ENCODE data around the gene GPR84.
A peak's percentile ranks its signal among the peaks of the same experiment; 100 is the strongest.
"Not testable (repeated sequence)": the region's sequence is repeated elsewhere in the genome, so short reads cannot be mapped to it uniquely, and the experiment has no call there.

Gene GPR84

GRCh38 chr12:54360717-54361456 is 3.4 kb downstream of the GPR84 start:
- H3K4me3 ChIP-seq (ENCODE audit: extremely low read depth, insufficient read depth, low read length, poor library complexity, severe bottlenecking) = no peak overlapping the region
- H3K9me3 ChIP-seq (ENCODE audit: control insufficient read depth, low read length) = no peaks in the 10 kb centered on the region
- WGBS, 2 experiments (ENCODE audit: insufficient coverage in 2 of 2) = 46 to 61% methylated on average over 2 to 9 of the region's 16 CpGs
- H3K4me1 ChIP-seq (ENCODE audit: control insufficient read depth, insufficient read depth, low read length, poor library complexity, severe bottlenecking) = peaks cover 37% of the 10 kb centered on the region
- peak overlapping the region; percentile 92 for H3K27ac ChIP-seq (ENCODE audit: low read depth, low read length, severe bottlenecking)
- H3K36me3 ChIP-seq (ENCODE audit: control insufficient read depth, insufficient read depth, low read length) = no peaks in the 10 kb centered on the region

DNA sequence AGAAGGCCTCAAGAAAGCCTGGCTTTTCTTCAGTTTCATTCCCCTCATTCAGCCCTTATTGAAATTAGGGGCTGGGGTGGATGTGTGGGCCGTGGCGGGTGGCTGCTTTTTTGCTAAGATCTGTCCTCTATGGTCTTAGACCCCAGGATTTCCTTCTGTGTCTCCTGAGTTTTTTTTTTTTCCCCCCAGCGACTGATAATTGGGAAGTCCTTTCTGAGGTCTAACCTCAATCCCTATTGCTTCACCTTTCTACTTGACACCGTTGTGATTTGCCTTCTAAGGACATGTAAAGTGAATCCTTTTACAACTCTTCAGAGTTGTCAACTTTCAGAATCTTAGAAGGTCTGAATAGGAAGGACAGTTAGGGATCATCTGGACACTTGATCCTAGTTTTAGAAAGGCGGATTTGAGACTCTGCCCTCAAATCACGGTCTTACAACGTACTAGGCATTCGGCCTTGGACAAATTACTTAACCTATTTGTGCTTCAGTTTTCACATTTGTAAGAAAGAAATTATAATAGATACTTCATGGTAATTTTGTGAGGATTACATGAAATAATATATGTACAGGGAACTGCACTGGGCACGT is 4.4 kb downstream of the GPR84 start:
- Histone ChIP-seq H3K27ac (ENCODE audit: low read depth, low read length, severe bottlenecking) (peak overlapping the region; percentile 92), H3K4me3 (ENCODE audit: extremely low read depth, insufficient read depth, low read length, poor library complexity, severe bottlenecking) (peak overlapping the region; percentile 50), H3K9me3 (ENCODE audit: control insufficient read depth, low read length) (no peaks in the 10 kb centered on the region), H3K4me1 (ENCODE audit: control insufficient read depth, insufficient read depth, low read length, poor library complexity, severe bottlenecking) (peaks cover 46% of the 10 kb centered on the region), H3K36me3 (ENCODE audit: control insufficient read depth, insufficient read depth, low read length) (no peaks in the 10 kb centered on the region)
- WGBS, 2 experiments (ENCODE audit: insufficient coverage in 2 of 2) = 66 to 95% methylated on average over 3 to 4 of the region's 9 CpGs

DNA sequence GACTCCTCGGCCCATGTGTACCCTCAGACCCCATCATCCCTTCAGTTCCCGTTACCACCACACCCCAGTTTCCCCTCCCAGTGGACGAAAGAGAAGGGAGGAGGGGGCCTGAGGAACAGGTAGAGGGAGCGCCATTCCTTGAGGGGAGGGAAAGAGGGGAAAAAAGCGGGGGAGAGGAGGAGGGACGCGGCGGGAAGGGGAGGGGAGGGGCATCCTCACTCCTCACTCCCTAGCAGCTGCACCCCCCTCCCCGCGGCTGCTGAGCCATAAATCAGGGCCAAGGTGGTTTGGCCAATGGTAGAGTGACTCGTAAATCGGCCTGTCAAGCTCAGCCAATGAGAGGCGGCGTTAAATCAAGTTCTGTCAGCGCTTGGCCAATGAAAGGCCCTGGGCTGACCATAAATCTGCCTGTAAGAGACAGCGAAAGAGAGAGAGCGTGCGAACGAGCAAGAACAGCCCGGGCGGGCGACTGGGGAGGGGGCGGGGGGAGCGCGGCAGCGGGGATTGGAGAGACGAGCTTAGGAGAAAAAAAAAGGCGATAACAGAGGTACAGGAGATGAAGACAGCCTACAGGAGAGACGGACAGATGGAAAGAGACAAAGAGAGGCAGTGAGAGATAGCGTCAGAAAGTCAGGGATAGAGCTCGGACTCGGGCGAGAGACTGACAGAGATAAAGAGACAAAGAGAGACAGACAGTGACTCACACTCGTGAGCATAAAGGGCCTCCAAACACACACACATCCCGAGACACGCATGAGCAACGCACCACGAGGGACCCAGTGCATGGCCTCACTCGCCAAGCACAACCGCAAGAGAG is 5.1 kb downstream of the GPR84 start:
- Histone ChIP-seq H3K4me3 (ENCODE audit: extremely low read depth, insufficient read depth, low read length, poor library complexity, severe bottlenecking) (peak overlapping the region; percentile 50), H3K4me1 (ENCODE audit: control insufficient read depth, insufficient read depth, low read length, poor library complexity, severe bottlenecking) (peaks cover 50% of the 10 kb centered on the region), H3K9me3 (ENCODE audit: control insufficient read depth, low read length) (no peaks in the 10 kb centered on the region), H3K36me3 (ENCODE audit: control insufficient read depth, insufficient read depth, low read length) (no peaks in the 10 kb centered on the region), H3K27ac (ENCODE audit: low read depth, low read length, severe bottlenecking) (peak overlapping the region; percentile 92)
- 0 to 1% methylated on average over 22 to 28 of the region's 40 CpGs for WGBS, 2 experiments (ENCODE audit: insufficient coverage in 2 of 2)

- H3K4me1 ChIP-seq (ENCODE audit: control insufficient read depth, insufficient read depth, low read length, poor library complexity, severe bottlenecking) = peaks cover 57% of the 10 kb centered on the region
- H3K4me3 ChIP-seq (ENCODE audit: extremely low read depth, insufficient read depth, low read length, poor library complexity, severe bottlenecking) = peak overlapping the region; percentile 50
- WGBS, 2 experiments (ENCODE audit: insufficient coverage in 2 of 2) = 1 to 7% methylated on average over 10 of the region's 15 CpGs
- H3K9me3 ChIP-seq (ENCODE audit: control insufficient read depth, low read length) = no peaks in the 10 kb centered on the region
- no peaks in the 10 kb centered on the region for H3K36me3 ChIP-seq (ENCODE audit: control insufficient read depth, insufficient read depth, low read length)
- H3K27ac ChIP-seq (ENCODE audit: low read depth, low read length, severe bottlenecking) = peak overlapping the region; percentile 92
Observed at GRCh38 chr12:54358191-54358944, 5.9 kb downstream of the GPR84 start.

DNA sequence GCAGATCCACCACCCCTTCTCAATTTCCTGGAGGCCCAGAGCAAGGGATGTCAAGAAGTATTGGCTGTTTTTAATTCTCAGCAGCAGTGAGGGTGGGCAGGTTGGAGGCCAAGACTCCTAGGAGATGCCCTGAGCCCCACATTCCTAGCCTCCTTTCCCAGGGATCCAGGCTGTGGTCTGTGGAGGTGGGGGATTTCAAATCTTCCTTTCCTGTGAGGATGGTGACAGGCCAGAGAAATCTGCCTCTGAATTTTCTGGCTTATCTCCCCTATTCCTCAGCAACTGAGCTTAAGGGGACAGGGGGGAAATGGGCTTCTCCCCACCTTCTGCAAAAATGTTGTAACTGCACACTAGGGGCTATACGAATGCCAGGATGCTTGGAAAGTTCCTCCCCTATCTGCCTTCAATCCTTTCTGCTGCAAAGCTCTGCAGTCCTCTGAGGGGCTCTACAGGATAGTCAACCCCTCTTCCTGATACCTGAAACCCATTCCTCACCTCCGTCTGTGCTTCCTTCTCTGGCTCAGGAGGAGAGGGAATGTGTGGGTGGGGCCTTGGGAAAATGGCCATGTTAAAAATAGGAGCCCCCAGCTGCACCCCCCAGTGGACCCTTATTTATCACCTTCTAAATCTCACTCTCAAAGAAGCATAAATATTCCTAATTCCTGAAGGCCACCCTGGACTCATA is 6.6 kb downstream of the GPR84 start:
- Histone ChIP-seq H3K27ac (ENCODE audit: low read depth, low read length, severe bottlenecking) (peak overlapping the region; percentile 92), H3K4me3 (ENCODE audit: extremely low read depth, insufficient read depth, low read length, poor library complexity, severe bottlenecking) (peak overlapping the region; percentile 50), H3K36me3 (ENCODE audit: control insufficient read depth, insufficient read depth, low read length) (no peaks in the 10 kb centered on the region), H3K9me3 (ENCODE audit: control insufficient read depth, low read length) (no peaks in the 10 kb centered on the region), H3K4me1 (ENCODE audit: control insufficient read depth, insufficient read depth, low read length, poor library complexity, severe bottlenecking) (peaks cover 64% of the 10 kb centered on the region)
- WGBS, 2 experiments (ENCODE audit: insufficient coverage in 2 of 2) = 17 to 50% methylated on average over 1 of the region's 2 CpGs

DNA sequence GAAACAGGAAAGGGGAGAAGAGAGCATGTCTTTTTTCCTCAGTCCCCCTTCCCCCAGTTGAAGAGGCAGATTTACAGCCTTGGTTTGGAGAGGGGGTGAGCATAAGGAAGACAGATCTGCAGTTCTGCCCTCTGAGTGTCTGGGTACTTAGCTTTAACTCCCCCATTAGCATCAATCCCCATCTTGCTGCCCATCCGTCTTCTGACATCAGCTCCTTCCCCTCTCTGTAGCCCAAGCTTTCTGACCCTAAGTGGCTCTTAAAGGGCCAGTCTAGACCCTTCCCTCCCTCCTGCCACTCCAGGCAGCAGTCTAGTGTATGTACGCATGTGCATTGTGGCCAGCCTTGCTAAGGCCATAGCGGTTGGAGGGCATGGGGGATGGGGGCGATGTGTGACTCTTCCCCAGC is 7.3 kb downstream of the GPR84 start:
- H3K9me3 ChIP-seq (ENCODE audit: control insufficient read depth, low read length) = no peaks in the 10 kb centered on the region
- peaks cover 71% of the 10 kb centered on the region for H3K4me1 ChIP-seq (ENCODE audit: control insufficient read depth, insufficient read depth, low read length, poor library complexity, severe bottlenecking)
- 40 to 54% methylated on average over 1 of the region's 4 CpGs for WGBS, 2 experiments (ENCODE audit: insufficient coverage in 2 of 2)
- H3K27ac ChIP-seq (ENCODE audit: low read depth, low read length, severe bottlenecking) = peak overlapping the region; percentile 92
- no peaks in the 10 kb centered on the region for H3K36me3 ChIP-seq (ENCODE audit: control insufficient read depth, insufficient read depth, low read length)
- H3K4me3 ChIP-seq (ENCODE audit: extremely low read depth, insufficient read depth, low read length, poor library complexity, severe bottlenecking) = no peak overlapping the region

DNA sequence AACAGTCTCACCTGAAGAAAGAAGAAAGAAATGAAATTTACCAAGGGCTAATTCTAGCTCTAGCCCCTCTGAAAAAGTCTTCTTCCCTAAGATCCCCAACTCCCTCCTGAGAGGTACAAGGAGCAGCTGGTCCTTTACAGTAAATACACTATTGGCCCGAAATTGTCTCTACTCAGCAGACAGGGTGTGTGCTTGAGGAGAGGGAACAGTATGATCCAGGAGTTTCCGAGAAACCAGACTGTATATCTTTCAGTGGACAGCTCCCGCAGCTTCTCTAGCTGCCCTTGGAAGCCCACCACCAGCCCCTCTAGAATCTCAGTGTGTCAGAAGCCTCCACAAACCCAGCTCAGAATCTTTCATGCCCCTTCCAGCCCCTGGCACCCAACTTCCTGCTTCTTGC is 8.1 kb downstream of the GPR84 start:
- H3K36me3 ChIP-seq (ENCODE audit: control insufficient read depth, insufficient read depth, low read length) = peaks cover 7% of the 10 kb centered on the region
- WGBS, 2 experiments (ENCODE audit: insufficient coverage in 2 of 2) = 86 to 92% methylated on average over 2 to 3 of the region's 3 CpGs
- H3K4me1 ChIP-seq (ENCODE audit: control insufficient read depth, insufficient read depth, low read length, poor library complexity, severe bottlenecking) = peaks cover 78% of the 10 kb centered on the region
- H3K9me3 ChIP-seq (ENCODE audit: control insufficient read depth, low read length) = no peaks in the 10 kb centered on the region
- H3K4me3 ChIP-seq (ENCODE audit: extremely low read depth, insufficient read depth, low read length, poor library complexity, severe bottlenecking) = no peak overlapping the region
- H3K27ac ChIP-seq (ENCODE audit: low read depth, low read length, severe bottlenecking) = peak overlapping the region; percentile 92

GRCh38 chr12:54355104-54355815 is 9.0 kb downstream of the GPR84 start:
- H3K4me3 ChIP-seq (ENCODE audit: extremely low read depth, insufficient read depth, low read length, poor library complexity, severe bottlenecking) = no peak overlapping the region
- H3K4me1 ChIP-seq (ENCODE audit: control insufficient read depth, insufficient read depth, low read length, poor library complexity, severe bottlenecking) = peaks cover 81% of the 10 kb centered on the region
- H3K27ac ChIP-seq (ENCODE audit: low read depth, low read length, severe bottlenecking) = peak overlapping the region; percentile 92
- no peaks in the 10 kb centered on the region for H3K9me3 ChIP-seq (ENCODE audit: control insufficient read depth, low read length)
- peaks cover 17% of the 10 kb centered on the region for H3K36me3 ChIP-seq (ENCODE audit: control insufficient read depth, insufficient read depth, low read length)
- 55 to 59% methylated on average over 3 of the region's 6 CpGs for WGBS, 2 experiments (ENCODE audit: insufficient coverage in 2 of 2)

- 88 to 100% methylated on average over 1 of the region's 7 CpGs for WGBS, 2 experiments (ENCODE audit: insufficient coverage in 2 of 2)
- Histone ChIP-seq H3K36me3 (ENCODE audit: control insufficient read depth, insufficient read depth, low read length) (peaks cover 26% of the 10 kb centered on the region), H3K4me1 (ENCODE audit: control insufficient read depth, insufficient read depth, low read length, poor library complexity, severe bottlenecking) (peaks cover 78% of the 10 kb centered on the region)
- not testable (repeated sequence) for H3K4me3 ChIP-seq (ENCODE audit: extremely low read depth, insufficient read depth, low read length, poor library complexity, severe bottlenecking); H3K27ac ChIP-seq (ENCODE audit: low read depth, low read length, severe bottlenecking); H3K9me3 ChIP-seq (ENCODE audit: control insufficient read depth, low read length)
Observed at GRCh38 chr12:54354271-54354670, 10.0 kb downstream of the GPR84 start.

Measured in mesodermal cell (in vitro differentiated cells).